ENCODE results near the gene UCHL3. TPM values are rescaled to one million over a fixed set of nuclear protein-coding genes. Genes with fewer than 3 reads are reported as not detected.

UCHL3 gene
- total RNA-seq, 4 donors from 2014 or later, result 42.8 to 84.3 (median 58.4) TPM

- intact Hi-C loops (cut with DNase I), result no loop called here
- Histone ChIP-seq H3K9me3 (no peaks in the 10 kb centered on the region), H3K36me3 (peaks cover 9 to 17% of the 10 kb centered on the region in 2 donors), H3K27me3 (no peaks in the 10 kb centered on the region), H3K4me1 (no peaks in the 10 kb centered on the region), H3K27ac (no peak overlapping the region), H3K4me3 (replicated peaks in 1 of 3) (no peak overlapping the region)
- TF ChIP-seq CTCF (IDR thresholded peaks at IDR 0.05) (peak in 3 of 6 experiments; percentile 37 to 55 (median 49)), POLR2A (IDR thresholded peaks at IDR 0.05) (no peak)
- no peak for DNase-seq
These were observed 17.1 kb downstream of the UCHL3 start for GRCh38 chr13:75566658-75567057.

- WGBS, 2 donors, result 96 to 97% methylated on average over 1 of the region's 1 CpG
- TF ChIP-seq POLR2A (IDR thresholded peaks at IDR 0.05), result no peak
- TF ChIP-seq CTCF (IDR thresholded peaks at IDR 0.05), result no peak
- H3K27ac ChIP-seq, result no peak overlapping the region
- no peaks in the 10 kb centered on the region for H3K4me1 ChIP-seq
- no peak for DNase-seq
- no peak overlapping the region for H3K4me3 ChIP-seq (replicated peaks in 1 of 3)
- no peaks in the 10 kb centered on the region for H3K27me3 ChIP-seq
- intact Hi-C loops (cut with DNase I), result no loop called here
- peaks cover 9 to 19% of the 10 kb centered on the region in 2 donors for H3K36me3 ChIP-seq
- H3K9me3 ChIP-seq, result no peaks in the 10 kb centered on the region
These were observed 20.0 kb downstream of the UCHL3 start for GRCh38 chr13:75569576-75569975.

GRCh38 chr13:75579529-75579928, 29.9 kb downstream of the UCHL3 start:
- Histone ChIP-seq H3K9me3 (no peaks in the 10 kb centered on the region), H3K4me3 (replicated peaks in 1 of 3) (no peak overlapping the region), H3K27ac (peak overlapping the region in 2 of 3 donors; percentile 25), H3K27me3 (no peaks in the 10 kb centered on the region), H3K36me3 (peaks cover 0 to 3% of the 10 kb centered on the region in 2 donors), H3K4me1 (peaks cover 3 to 9% of the 10 kb centered on the region in 2 donors)
- intact Hi-C loops (cut with DNase I), result no loop called here
- 74 to 75% methylated on average over 3 of the region's 3 CpGs for WGBS, 2 donors
- DNase-seq, result no peak
- no peak for TF ChIP-seq POLR2A (IDR thresholded peaks at IDR 0.05)
- no peak for TF ChIP-seq CTCF (IDR thresholded peaks at IDR 0.05)

GRCh38 chr13:75581874-75582640, 32.5 kb downstream of the UCHL3 start:
- H3K36me3 ChIP-seq, result no peaks in the 10 kb centered on the region
- H3K4me1 ChIP-seq, result peaks cover 3 to 9% of the 10 kb centered on the region in 2 donors
- H3K4me3 ChIP-seq (replicated peaks in 1 of 3), result no peak overlapping the region
- intact Hi-C loops (cut with DNase I), result no loop called here
- 66% methylated on average over 2 of the region's 2 CpGs for WGBS, 2 donors
- TF ChIP-seq POLR2A (IDR thresholded peaks at IDR 0.05) (peak in 1 of 2 donors; percentile 52), CTCF (IDR thresholded peaks at IDR 0.05) (no peak)
- H3K27me3 ChIP-seq, result no peaks in the 10 kb centered on the region
- peak overlapping the region; percentile 62 to 87 (median 67) for H3K27ac ChIP-seq
- no peaks in the 10 kb centered on the region for H3K9me3 ChIP-seq
- DNase-seq, result peak; percentile 64 to 65

GRCh38 chr13:75583091-75583490, 33.5 kb downstream of the UCHL3 start:
- Histone ChIP-seq H3K36me3 (no peaks in the 10 kb centered on the region), H3K4me1 (peaks cover 3 to 9% of the 10 kb centered on the region in 2 donors), H3K27ac (peak overlapping the region in 1 of 3 donors; percentile 87), H3K4me3 (replicated peaks in 1 of 3) (no peak overlapping the region), H3K27me3 (no peaks in the 10 kb centered on the region), H3K9me3 (no peaks in the 10 kb centered on the region)
- no peak for DNase-seq
- intact Hi-C loops (cut with DNase I), result no loop called here
- no peak for TF ChIP-seq CTCF (IDR thresholded peaks at IDR 0.05)
- no peak for TF ChIP-seq POLR2A (IDR thresholded peaks at IDR 0.05)

All from thyroid gland (tissue), 4 donors.